ENCODE data around the gene CLTRN.
"Not testable (repeated sequence)": the region's sequence is repeated elsewhere in the genome, so short reads cannot be mapped to it uniquely, and the experiment has no call there.

Gene CLTRN

DNA sequence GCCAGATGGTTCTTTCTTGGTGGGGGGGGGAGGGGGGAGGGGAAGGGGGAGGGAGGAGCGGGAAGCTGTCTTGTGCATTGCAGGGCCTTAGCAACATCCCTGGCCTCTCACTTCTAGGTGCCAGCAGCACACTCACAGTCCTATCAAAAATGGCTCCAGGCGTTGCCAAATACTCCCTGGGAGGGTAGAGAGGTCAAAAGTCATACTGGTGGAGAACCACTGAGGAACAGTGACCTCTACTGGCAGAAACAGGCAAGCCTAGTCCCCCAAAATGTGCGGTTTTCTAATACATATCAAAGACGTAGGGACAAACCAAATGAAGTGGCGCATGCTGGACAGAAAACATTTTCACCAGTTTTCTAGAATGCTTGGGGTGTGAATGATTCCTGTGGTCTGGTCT lies 17.1 kb downstream of the CLTRN start:
- not testable (repeated sequence) for DNase-seq (ENCODE audit: low spot score)

DNA sequence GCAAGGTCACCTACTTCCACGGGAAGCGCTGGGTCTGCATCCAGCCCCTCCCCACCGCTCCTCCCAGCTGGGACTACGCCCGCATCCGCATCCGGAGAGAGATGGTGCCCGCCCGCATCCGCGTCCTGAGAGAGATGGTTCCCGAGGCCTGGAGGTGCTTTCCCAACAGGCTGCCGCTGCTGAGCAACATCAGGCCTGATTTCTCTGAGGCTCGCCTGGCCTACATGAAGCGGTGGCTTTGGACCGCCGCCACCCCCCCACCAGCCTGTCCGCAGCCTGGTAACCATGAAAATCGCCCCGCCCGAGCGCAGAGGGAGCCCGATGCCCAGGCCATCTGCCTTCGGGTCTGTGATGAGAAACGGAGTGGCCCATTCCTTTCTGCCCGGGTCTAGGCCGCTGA lies 18.1 kb downstream of the CLTRN start:
- no peak for DNase-seq (ENCODE audit: low spot score)

DNA sequence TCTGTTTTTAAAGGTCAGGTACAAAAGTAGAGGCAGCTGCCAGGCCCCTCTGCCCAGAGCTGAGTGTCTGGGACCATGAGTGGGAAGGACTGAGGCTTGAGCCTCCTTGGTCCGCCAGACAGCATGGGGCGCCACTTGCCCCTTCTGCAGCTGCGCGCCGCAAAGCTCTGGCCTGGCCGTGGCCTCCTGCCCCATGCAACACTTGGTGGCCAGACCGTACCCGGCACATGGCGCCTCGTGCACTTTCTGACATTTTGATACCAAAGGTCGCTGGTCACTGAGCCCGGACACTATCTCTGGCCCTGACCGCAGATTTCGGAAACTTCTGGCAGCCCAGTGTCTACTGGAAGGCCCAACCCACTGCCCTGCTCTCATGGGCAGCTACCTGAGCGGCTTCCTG lies 18.6 kb downstream of the CLTRN start:
- no peak for DNase-seq (ENCODE audit: low spot score)

DNA sequence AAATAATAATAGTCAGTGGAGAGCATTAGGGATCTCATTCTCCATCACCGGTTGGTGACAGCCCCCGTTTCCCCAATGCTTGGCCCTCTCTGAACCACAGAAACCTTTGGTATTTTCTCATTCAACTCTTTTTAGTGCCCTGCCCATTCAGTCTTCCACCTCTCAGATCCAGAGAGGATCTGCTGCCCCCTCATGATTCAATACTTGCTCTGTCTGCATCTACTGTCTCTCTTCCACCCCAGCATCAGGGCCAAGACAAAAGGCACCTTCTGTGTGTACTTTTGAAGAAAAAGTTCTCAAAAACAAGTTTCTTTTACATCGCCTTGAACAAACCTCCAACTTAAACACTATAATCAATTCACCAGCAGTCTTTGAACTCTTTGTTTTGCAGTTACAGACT lies 19.3 kb downstream of the CLTRN start:
- no peak for DNase-seq (ENCODE audit: low spot score)

DNA sequence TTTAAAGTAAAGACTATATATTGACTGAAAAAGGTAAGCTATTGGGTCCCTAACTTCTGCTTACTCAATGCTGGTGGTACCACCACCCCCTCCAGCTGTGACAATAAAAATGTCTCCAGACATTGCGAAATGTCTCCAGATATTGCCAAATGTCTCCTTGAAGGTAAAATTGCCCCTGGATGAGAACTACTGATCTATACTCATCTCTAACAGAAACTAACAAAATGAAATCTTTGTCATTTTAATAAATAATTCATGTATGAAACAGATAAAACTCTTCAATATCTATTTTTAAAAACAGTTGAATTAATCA lies 20.1 kb downstream of the CLTRN start:
- DNase-seq (ENCODE audit: low spot score): no peak

DNA sequence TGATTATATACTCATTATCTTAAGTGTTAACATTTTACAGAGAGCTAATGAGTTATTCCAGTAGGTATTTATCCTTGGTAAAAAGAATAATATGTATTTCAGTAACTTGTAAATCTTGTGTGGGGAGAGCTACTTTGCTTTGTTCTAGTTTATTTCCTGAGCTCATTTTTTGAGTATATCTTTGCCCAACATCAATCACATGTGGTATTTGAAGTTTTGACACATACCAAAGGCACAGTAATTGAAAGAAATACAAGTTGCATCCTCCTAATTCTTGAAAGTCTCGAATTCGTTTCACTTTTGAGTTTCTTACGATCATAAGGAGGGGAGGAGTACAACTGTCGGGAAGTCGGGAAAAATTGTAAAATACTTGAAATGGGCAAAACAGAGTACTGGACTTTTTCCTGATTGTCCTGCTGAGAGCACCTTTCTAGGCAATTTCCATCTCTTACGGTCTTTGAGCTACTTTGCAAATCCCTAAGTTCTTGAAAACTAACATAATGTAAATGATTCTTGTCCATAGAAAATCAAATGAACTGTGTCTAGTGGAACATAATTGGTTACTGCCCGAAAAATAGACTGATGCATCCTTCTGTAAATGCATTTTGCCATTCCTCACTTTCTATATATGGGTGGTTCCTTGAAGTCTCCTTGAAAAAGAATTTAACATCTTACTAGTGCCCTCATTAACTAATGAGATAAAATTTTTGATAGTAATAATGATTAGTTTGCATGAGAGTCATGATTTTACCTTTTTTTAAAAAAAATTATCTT lies 20.6 kb downstream of the CLTRN start:
- DNase-seq (ENCODE audit: low spot score): no peak

DNA sequence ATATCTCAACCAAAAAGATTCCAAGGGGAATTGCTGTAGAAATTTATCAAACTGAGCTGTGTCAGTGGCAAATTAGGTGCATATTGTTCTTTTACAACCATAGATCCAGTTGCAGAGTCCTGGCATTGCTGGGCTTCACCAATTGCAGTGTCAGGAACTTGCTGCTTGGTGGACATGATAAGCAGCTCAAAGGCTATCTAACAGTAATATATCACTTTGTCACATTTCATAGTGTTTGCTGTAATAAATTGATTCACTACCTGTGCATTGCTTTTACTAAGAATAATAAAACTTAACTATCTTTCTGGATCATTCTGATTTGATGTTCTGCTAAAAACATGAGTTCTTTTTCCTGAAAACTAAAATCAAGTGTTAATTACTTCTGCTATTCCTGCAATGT lies 33.0 kb downstream of the CLTRN start:
- DNase-seq (ENCODE audit: low spot score): no peak

DNA sequence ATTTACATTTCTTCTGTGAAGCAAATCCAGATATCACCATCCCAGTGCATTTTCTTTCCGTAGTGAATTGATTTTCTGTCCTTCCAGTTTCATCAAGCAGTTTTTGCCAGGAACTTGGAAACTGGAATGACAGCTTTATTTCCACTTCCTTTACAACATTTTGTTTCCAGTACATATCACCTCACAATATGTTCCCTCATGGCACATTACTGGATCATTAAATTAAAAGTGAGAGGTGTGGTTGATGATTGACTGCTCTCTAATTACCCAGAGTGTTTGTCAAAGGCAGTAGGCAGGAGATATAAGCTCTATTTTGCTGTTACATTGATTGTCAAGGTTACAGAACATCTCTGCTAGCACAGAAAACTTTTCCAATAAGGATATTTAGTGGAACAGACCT lies 41.6 kb downstream of the CLTRN start:
- no peak for DNase-seq (ENCODE audit: low spot score)

DNA sequence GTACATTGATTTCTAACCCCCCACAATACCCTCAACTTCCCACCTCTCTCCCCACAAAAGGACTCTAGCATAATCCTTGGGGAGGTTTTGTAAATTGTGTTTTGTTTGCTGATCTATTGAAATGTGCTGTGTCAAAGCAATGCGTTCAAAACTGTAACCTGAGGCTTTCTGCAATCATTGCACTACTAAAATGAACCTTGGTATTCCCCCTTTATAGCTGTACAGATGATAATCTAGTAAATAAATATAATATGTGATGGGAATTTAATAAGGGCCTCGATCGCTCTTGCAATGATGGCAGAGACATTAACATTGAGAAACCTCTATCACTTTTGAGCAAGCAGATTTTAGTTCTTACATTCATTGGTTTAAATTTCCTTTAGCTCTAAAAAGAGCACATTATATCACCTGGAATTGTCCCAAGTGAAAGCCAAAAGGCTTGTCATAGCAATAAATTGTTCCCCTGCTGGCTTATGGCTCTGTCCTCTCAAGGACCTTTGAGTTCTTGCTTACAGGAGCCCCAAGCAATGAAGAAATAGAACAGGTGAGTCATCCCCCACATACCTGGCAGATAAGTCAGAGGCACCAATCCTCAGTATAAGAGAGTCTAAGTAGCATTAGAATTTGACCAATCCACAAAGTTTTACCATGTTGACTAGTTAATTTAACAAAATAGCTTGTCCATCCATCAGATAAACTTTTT lies 45.4 kb downstream of the CLTRN start:
- DNase-seq (ENCODE audit: low spot score): no peak

DNA sequence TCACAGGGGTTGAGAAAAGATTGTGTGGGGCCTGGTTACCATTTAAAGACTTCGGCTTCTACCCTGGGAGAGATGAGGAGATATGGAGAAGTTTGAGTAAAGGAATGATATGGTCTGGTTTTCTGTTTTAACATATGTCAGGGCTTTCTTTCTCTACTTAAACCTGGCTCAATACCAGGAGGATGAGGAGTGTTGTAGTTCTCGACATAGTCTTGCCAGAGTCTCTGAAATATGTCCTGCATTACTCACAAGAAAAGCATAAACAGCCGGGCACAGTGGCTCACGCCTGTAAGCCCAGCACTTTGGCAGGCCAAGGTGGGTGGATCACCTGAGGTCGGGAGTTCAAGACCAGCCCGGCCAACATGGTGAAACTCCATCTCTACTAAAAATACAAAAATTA lies 47.5 kb downstream of the CLTRN start:
- DNase-seq (ENCODE audit: low spot score): no peak

DNA sequence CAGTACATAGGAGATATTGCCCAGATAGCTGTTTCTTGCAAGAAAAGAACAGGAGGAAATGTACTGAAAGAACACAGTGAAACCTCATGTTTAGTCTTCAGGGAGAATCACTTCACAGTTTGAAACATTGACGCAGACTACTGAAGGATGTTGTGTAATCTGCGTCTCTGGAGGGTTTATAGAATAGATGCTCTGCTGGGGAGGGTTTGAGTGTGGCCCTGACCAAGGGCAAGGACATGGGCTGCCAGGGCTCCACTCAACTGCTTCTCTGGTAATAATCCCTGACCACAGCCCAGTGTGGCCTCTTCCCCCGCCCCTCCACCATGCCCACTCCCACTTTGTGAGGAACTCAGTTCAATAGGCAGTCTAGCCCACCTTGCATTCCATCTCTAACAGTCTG lies 48.1 kb downstream of the CLTRN start:
- no peak for DNase-seq (ENCODE audit: low spot score)

DNA sequence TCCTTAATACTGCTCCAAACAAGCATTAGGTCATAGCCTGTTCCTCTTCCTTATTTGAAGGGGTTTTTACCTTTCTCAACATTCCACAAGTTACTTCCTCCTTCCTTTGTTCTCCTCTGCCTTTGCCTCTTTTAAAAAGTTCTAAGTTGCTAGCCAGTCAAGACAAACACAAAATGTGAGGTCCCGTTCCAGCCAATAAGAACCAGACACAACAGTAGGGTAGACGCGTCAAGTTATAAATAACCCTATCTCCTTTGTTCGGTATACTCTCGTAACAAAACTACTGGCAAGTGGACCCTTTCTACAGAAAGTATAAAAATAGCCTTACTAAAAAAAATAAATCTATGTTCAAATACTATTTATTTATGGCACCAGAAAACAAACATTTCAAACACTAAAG lies 57.5 kb downstream of the CLTRN start:
- DNase-seq (ENCODE audit: low spot score): no peak

DNA sequence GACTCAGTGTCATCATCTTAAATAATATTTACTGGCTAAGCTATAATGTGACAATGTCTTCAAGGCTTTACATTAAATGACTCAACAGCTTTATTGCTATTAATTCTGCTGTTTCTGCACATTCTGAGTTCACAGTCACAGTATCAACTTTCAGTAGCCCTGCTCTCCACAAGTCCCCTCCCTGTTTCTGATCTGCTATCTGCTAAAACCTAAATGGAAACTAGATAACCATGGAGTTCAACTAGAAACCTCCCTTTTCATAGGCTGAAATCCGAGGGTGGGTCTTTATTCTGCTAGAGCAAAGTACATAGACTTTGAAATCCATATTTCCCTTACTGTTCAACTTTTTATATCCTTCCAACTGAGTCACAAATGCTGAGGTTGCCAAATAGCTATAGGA lies 58.5 kb downstream of the CLTRN start:
- no peak for DNase-seq (ENCODE audit: low spot score)

DNA sequence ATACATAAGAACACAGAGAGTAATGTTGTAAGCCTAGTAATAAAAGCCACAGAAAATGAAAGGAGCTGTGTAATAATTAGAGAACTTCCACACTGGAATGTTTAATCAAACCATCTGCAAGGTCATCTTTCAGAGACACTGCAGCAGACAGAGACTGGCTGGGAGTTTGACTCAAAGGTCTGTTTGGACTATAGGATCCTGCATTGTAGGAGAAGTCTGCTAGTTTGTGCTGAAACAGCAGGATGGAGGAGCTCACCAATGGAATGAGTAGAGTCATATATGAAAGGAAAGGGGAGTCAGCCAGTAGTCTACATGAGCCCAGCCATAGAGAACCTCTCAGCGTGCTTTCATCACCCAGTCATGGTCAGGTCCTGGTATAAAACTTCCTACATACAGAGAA lies 59.4 kb downstream of the CLTRN start:
- no peak for DNase-seq (ENCODE audit: low spot score)

DNA sequence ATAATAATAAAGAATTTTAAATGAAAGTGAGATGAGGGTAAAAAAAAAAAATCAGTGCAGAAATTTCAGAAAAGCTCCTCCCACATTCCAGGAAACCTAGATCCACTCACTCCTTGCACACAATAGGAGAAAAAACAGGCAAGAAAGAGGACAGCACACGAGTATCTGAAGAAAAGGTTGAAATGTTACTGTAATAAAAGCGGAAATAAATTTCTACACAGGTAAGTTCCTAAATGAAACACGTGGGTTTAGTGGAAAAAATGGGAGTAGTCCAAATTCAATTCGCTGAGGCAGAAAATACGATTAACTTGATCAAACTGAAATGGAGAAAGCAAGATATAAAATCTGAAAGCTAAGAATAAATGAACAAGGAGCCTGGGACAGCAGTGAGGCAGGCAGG lies 61.8 kb downstream of the CLTRN start:
- no peak for DNase-seq (ENCODE audit: low spot score)

DNA sequence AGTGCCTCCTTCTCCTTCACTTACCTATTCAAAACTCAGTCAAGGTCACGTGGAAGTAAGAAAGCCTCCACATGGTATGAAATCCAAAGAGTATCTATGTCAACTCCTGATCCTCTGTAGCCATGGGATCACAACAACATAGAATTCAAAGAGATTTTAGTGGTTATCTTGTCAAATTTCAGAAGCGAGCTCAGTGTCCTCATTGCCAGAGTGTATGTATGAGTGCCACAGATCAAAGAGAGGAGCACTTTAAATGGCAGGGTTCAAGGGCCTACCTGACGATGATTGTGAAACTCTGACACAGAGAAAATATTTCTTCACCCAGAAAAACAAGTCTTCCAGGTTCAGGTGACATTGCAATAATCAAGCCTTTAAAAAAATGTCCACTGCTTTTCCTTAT lies 62.7 kb downstream of the CLTRN start:
- DNase-seq (ENCODE audit: low spot score): no peak

DNA sequence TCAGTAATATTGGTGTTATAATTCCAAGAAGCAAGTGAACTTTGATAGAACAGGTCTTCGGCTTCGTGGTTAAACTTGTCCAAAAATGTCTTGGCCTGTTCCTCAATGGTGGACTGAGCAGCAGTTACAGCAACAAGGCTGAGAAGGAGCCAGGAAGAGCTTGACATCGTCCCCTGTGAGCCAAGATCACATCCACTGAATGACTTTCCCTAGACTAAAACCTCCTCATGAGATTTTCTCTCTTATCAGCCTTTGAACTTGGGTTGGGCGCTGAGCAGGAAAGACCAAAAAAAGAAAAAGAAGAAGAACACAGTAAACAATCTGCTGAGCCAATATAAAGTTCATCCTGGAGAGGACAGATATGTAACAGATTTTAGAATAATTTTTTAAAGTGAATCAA lies 63.9 kb downstream of the CLTRN start, which contains the start of gene ACE2:
Gene ACE2, minus strand, starts transcription at position 216 of the 400 bp plus-strand sequence. Its CDS starts 49 bp downstream, at position 167.
- DNase-seq (ENCODE audit: low spot score): no peak

DNA sequence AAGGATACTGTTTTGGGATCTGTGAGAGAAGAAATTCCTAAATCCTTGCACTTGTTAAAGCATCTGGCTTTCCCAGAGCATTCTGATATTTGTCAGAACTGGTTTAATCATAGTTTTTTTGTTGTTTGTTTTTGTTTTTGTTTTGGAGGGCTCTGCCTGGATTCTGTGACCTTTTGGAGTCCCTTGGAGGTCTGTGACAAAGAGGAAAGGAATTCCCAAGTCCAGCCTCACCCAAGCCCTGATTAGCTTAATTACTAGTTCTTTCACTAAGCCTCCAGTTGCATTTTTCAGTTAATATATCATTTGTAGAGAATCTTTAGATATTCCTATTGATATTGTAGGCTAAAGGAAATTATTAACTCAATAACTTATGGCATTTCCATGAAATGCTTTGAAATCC lies 64.6 kb downstream of the CLTRN start:
- no peak for DNase-seq (ENCODE audit: low spot score)

DNA sequence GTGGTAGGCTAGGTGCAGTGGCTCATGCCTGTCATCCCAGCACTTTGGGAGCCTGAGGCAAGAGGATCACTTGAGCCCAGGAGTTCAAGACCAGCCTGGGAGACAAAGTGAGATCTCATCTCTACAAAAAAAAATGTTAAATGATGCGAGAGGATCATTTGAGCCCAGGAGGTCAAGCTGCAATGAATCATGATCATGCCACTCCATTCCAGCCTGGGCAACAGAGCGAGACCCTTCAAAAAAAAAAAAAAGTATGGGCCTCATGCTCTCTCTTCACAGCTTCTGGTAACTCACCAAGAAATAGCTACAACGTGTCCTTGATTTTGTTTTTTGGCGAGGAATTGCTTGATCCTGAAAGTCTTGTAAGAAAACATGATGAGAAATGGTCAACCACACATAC lies 65.1 kb downstream of the CLTRN start:
- no peak for DNase-seq (ENCODE audit: low spot score)

DNA sequence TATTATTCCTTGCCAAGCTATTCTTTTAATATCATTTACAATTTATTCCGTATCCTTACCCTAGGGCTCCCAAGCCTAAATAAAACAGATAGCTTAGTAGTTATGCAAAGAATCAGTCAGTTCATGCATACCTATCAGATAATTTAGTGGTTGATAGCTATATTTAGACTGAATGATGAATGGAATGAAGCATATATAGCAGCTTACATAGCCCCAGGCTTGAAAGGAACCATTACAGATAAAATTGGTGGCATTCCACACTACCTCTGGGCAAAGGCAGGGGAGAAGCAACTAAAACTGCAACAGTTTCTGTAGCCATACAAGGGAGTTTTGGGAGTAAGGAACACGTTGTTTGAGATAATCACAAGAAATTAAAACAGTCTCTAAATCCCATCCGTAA lies 66.6 kb downstream of the CLTRN start:
- no peak for DNase-seq (ENCODE audit: low spot score)

DNA sequence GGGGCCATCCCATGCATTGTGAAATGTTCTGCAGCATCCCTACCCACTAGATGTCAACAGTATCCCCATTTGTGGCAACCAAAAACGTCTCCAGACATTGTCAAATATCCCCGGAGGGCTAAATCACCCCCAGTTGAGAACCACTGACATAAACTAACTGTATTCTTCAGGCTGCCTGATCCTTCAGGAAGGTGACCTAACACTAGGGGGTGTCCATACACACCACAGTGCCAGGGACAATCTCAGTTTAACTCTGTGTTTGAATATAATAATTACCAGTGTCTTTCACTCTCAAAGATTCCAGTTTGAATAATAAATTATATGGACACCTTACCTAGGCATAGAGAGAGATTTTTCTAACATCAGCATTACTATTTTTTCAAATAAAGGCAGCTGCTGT lies 70.2 kb downstream of the CLTRN start:
- no peak for DNase-seq (ENCODE audit: low spot score)

DNA sequence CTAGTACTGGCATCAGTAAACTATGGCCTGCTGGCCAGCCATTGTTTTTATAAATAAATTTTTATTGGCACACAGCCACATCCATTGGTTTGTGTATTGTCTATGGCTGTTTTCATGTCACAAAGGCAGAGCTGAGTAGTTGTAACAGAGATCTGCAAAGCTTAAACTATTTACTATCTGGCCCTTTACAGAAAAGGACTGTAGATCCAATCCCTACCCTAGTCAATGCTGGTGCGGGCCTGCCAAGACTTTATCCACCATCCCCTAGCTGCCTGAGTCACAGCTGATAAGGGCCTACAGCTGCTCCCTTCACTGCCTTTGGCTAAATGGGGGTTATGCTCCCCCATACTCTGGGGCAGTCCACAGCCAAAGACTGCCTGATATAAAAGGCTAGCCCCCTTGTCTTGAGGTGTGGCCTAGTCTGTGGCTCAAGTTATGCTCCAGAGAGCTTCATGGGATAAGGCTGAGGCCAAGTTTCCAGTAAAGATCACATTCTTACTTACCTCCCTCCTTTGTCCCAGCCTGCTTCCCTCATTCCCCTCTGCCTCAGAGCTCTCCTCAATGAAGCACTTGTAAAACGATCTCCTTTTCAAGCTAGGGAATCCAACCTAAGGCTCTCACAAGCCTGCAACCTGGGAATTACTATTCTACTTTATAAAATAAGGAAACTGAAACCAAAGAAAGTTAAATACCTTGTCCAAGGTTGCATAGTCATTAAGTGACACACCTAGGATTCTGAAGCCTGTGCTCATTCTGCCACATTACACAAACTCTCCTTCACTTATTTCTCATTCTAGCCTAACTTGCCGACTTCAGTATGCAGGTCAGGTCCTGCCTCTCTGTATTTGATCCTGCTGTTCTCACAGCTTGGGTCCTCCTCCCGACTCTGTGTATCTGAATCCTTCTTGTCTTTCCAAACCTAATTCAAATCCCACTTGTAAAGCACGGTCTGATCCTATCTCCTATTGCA lies 84.5 kb downstream of the CLTRN start:
- DNase-seq (ENCODE audit: low spot score): no peak

All from globus pallidus (tissue), 1 donor.